Prostate gland (tissue), 2 donors: ENCODE measurements around the gene VPS26B.
A peak's percentile ranks its signal among the peaks of the same experiment; 100 is the strongest.

Source experiments
- CTCF ChIP-seq, 4 experiments: fragments of 200-600 bp in 2 of 4; fragments of 450-650 bp in 2 of 4; sonication (generic) in 2 of 4; IDR thresholded peaks; 1 replicate in 3 of 4; 2 replicates in 1 of 4; pipeline ENCODE4 v1.5.1; 2016 to 2019; ENCODE audit warnings: antibody characterized with exemption in 4 of 4, mild to moderate bottlenecking in 2 of 4, moderate library complexity in 2 of 4
- POLR2A ChIP-seq: fragments of 450-650 bp; IDR thresholded peaks from one replicate; pipeline ENCODE4 v1.6.1; 2016; ENCODE audit warnings: antibody characterized with exemption, mild to moderate bottlenecking
- POLR2AphosphoS5 ChIP-seq: sonication (generic); formaldehyde crosslinking; IDR thresholded peaks from one replicate; pipeline ENCODE4 v1.6.1; 2017; ENCODE audit warnings: antibody characterized with exemption

GRCh38 chr11:134246678-134247077 lies 22.2 kb downstream of the VPS26B start:
- no peak for TF ChIP-seq POLR2A
- TF ChIP-seq CTCF (IDR thresholded peaks at IDR 0.05) = no peak
- TF ChIP-seq POLR2AphosphoS5 = peak; percentile 71
